DMS 273 (cell line): ENCODE data around the gene ADCY4.

Source experiments
- DNase-seq: peaks from one replicate; lab custom pipeline; 2025; ENCODE audit not compliant: unreplicated experiment; lab: John Stamatoyannopoulos, UW

The ADCY4 gene

DNA sequence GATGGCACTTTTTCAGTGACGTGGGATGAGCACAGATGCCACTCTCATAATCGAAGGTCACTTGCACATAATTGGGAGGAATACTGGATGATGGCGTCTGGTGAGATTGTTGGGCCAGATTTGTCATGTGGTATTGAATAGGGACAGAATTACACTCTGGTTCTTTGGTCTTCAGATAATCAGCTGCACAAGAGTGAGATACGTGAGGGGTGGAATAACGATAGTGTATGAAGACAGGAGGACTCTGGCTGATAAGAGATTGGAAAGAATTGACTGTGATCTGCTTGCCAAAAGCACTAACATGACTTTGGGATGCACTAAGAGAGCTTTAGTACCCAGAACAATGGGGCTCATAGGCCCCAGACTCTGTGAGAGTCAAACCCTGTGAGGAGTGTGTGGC, 56.4 kb downstream of the ADCY4 start:
- no peak for DNase-seq

GRCh38 chr14:24277606-24278321, 57.1 kb downstream of the ADCY4 start:
- DNase-seq = no peak

GRCh38 chr14:24277071-24277470, 57.8 kb downstream of the ADCY4 start:
- no peak for DNase-seq

DNA sequence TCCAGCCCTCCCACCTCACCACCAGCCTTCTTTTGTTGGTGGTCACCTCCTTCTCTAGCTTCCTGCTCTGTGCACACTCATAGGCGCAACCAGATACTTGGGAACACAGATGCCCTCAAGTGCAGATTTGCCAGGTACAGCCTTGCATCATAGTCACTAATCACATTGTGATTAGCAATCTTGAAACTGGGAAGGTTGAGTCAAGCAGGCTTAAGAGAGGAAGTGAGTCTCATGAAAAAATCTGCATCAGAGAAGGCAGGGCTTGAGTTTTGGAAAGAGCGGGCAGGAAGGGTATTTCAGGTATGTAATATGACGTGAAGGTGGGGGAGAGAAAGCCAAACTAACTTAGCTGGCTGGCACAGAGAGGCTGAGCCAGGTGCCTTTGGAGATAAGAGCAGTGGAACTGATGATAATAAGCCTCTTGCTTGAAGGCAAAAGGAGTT, 60.7 kb downstream of the ADCY4 start:
- DNase-seq = no peak

DNA sequence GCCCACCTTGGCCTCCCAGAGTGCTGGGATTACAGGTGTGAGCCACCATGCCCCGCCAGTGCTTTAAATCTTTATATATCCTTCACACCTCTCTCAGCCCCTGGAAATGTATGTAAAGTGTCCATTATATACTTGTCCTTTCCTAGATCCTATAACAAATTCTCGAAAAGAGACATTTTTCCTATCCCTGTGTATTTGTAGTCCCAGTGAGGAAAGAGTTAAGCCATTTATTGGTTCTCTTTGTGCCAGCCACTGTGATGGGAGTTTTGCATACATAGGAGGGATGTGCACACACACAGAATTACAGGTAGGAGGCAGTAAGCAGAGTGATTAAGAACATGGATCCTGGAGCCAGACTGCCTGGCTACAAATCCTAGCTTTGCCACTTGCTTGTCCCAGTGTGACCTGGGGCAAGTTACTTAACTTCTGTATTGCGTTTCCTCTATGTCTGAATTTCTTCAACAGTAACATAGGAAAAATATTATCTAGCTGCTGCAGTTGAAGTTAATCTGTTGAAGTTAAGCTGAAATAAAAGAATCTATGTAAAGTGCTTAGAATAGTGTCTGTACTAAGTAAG, 61.4 kb downstream of the ADCY4 start:
- peak; percentile 37 for DNase-seq

- no peak for DNase-seq
Measured at GRCh38 chr14:24272467-24272866, 62.4 kb downstream of the ADCY4 start.

DNA sequence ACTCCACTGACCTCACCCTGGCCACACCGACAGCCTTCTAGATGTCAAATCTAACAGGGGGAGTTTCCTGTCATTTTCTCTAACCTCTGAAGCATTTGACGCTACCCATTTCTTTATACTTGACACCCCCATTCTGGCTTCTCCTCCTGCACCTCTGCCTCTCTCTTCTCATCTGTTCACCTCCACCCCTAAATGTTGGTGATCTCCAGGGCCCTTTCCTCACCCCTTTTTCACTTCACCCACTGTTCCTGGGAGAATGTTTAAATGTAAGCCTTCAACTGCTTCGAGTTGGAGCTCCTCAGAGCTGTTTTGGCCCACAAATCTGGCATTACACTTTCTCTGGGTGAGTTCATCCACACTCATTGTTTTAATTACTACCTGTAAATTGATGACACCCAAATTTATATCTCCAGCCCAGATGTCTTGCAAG, 63.0 kb downstream of the ADCY4 start:
- no peak for DNase-seq

DNA sequence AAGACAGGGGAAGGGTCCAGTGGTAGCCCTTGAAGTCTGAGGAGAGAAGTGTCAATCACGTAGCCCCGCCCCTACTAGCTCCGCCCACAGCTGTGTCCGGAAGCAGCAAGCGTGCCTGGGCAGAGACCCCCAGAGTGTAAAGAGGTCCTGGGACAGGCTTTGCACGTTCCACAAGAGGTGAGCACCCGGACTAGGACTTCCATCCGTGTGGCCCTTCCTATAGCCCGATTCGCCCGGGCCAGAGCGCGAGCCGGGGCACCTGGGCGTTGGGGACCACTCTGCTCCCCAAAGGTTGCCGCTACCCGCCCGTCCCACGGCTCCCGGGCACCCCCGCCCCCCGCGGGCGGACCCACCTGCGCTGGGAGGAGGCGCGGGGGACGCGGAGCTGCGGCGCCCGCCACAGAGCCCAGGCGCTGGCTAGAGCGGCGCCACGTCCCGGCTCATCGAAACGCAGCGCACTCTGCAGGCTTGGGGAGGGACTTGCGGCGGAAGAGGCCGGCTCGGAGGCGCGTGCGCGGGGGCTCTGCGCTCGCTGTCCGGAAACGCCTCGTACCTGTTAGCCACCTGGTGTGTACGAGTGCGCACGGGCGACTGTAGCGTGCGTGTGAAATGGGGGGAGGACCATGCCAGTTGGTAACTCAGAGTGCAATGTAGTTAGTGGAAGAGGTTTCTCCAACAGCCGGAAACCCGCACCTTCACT, 63.6 kb downstream of the ADCY4 start, which contains the start of gene RABGGTA:
Gene RABGGTA (minus strand): TSS at position 464 of the 700 bp plus-strand sequence. CDS start 482 bp downstream, outside the sequence.
- DNase-seq = peak; percentile 98

- no peak for DNase-seq
Measured at GRCh38 chr14:24270537-24271133, 64.2 kb downstream of the ADCY4 start.

DNA sequence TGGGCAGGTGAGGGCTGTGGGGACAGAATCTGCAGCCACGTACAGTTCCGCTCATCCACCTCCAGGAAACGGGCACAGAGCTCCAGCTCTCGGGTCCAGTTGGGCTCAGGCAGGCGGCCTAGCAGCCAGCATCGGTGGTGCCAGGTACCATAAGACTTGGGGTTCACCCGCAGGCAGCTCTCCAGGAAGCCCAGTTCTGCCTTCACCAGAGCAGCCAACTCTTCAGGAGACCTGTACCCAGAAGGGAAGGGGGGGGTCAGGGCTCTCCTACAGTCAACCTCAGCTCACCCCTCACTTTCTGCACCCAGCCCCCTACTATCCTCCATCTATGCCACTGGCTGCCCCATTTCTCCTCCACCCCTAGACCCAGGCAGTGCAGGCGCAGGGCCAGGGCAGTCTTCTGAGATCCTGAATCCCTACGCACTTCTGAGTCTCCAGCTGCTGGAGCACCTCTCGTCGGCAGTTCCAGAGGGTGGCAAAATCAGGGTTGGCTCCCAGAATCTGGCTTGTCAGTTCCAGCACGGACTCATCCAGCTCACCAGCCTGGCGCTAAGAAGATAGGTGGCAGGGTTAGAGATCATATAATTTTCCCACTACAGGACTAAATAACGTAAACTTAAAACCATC, 64.8 kb downstream of the ADCY4 start:
- DNase-seq = no peak

GRCh38 chr14:24269368-24269767, 65.5 kb downstream of the ADCY4 start:
- DNase-seq = no peak
